Endodermal cell (in vitro differentiated cells): ENCODE data around the gene MATR3. TPM values are rescaled to one million over a fixed set of nuclear protein-coding genes. Genes with fewer than 3 reads are reported as not detected.
A peak's percentile ranks its signal among the peaks of the same experiment; 100 is the strongest.

Experiments used
- DNase-seq: peaks from one replicate; pipeline ENCODE4 v3.0.0-alpha.2; 2017
- H3K27ac ChIP-seq: 2 replicates; pipeline ENCODE4 v1.5.1; 2013; ENCODE audit warnings: mild to moderate bottlenecking, low read depth, low read length, moderate library complexity
- H3K27me3 ChIP-seq: 2 replicates; pipeline ENCODE4 v1.6.1; 2013; ENCODE audit warnings: mild to moderate bottlenecking, low read length, moderate library complexity; ENCODE audit not compliant: insufficient read depth, control insufficient read depth, poor library complexity, severe bottlenecking
- H3K36me3 ChIP-seq: 2 replicates; pipeline ENCODE4 v1.7.0; 2013; ENCODE audit warnings: mild to moderate bottlenecking, low read length, moderate library complexity; ENCODE audit not compliant: control insufficient read depth, insufficient read depth
- H3K4me1 ChIP-seq: one replicate; pipeline ENCODE4 v1.7.0; 2013; ENCODE audit warnings: low read length; ENCODE audit not compliant: control insufficient read depth, insufficient read depth
- H3K4me3 ChIP-seq: 2 replicates; pipeline ENCODE4 v1.5.1; 2013; ENCODE audit warnings: mild to moderate bottlenecking, low read length, moderate library complexity
- H3K9ac ChIP-seq: 2 replicates; pipeline ENCODE4 v1.6.1; 2013; ENCODE audit warnings: mild to moderate bottlenecking, low read length, moderate library complexity; ENCODE audit not compliant: poor library complexity, severe bottlenecking; ENCODE audit errors: extremely low read depth
- H3K9me3 ChIP-seq: 2 replicates; pipeline ENCODE4 v1.6.1; 2013; ENCODE audit warnings: mild to moderate bottlenecking, low read length, moderate library complexity; ENCODE audit not compliant: control insufficient read depth
- H3K27ac Mint-ChIP-seq: 2 replicates; pipeline ENCODE4 v1.8.0; 2020; ENCODE audit warnings: mixed read lengths
- H3K27me3 Mint-ChIP-seq: 2 replicates; pipeline ENCODE4 v1.8.0; 2021; ENCODE audit warnings: mild to moderate bottlenecking, mixed read lengths; ENCODE audit not compliant: insufficient read depth
- H3K36me3 Mint-ChIP-seq: 2 replicates; pipeline ENCODE4 v1.8.0; 2020; ENCODE audit warnings: low read depth, mixed read lengths
- H3K4me1 Mint-ChIP-seq: 2 replicates; pipeline ENCODE4 v1.8.0; 2020; ENCODE audit warnings: mixed read lengths
- H3K4me3 Mint-ChIP-seq: 2 replicates; pipeline ENCODE4 v1.8.0; 2020; ENCODE audit warnings: mild to moderate bottlenecking, moderate library complexity, mixed read lengths
- H3K9me3 Mint-ChIP-seq: 2 replicates; pipeline ENCODE4 v1.8.0; 2020; ENCODE audit warnings: mild to moderate bottlenecking, mixed read lengths
- WGBS, 2 experiments: methylation state at CpG; one replicate each; pipeline versions ENCODE4 v1.1.5 to v1.1.7; 2013; ENCODE audit warnings: missing lambda C conversion rate in 2 of 2, mixed read lengths in 1 of 2; ENCODE audit not compliant: insufficient coverage in 1 of 2, insufficient read length in 1 of 2; 5-methylcytosine and 5-hydroxymethylcytosine counted together
- total RNA-seq, 2 donors: library from RNA; stranded (reverse); fragmentation: NEBNext Ultra II Directional in 1 of 2; extraction: Animal tissue kit (Norgen Biotek cat#: 25700) in 1 of 2; gene quantifications; 2 replicates in 1 of 2; 3 replicates in 1 of 2; pipeline ENCODE4 v1.2.1, GENCODE V29; 2021
- TF ChIP-seq, protein P1 (sequence below): fragments of 200-600 bp; sonication (generic); conservative IDR thresholded peaks from 2 replicates; pipeline ENCODE4 v1.5.0; 2021; ENCODE audit warnings: antibody characterized with exemption, mild to moderate bottlenecking

Gene MATR3
- total RNA-seq, 2 donors from 2014 or later = 250 to 279 TPM

DNA sequence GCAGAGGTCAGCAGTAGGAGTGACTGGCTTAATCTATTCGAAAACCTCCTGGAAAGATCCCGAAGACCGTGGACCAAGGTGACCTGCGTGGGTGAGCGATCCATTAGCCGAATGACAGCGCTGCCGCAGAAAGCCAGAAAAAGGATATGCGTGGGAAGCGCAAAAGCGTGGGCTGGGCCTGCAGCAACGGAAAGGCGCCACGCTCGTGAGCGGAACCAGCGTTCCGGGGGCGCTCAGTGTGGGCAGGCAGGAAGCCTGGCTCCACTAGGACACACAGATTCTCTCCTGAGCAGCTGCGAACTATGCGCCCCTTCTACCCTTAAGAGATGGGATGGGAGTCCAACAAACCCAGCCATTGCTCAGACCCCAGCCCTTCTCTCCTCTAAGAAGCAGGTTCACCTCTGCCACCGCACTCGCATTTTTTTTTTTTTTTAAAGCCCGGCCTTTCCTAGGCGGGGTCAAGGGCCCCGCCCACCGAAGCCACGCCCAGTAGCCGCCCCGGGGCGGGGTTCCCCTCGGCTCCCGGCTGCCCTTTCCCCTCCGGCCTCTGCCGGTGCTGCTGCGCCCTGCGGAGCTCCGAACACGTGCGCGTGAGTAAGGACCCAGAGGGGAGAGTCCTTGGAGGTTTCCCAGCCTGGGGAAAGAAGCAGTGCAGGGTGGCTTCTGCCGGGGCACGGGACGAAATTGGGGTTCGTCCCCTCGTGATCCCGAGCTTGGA lies 19.8 kb upstream of the MATR3 start:
- 4 to 6% methylated on average over 34 to 47 of the region's 47 CpGs for WGBS, 2 experiments
- TF ChIP-seq, protein P1, sequence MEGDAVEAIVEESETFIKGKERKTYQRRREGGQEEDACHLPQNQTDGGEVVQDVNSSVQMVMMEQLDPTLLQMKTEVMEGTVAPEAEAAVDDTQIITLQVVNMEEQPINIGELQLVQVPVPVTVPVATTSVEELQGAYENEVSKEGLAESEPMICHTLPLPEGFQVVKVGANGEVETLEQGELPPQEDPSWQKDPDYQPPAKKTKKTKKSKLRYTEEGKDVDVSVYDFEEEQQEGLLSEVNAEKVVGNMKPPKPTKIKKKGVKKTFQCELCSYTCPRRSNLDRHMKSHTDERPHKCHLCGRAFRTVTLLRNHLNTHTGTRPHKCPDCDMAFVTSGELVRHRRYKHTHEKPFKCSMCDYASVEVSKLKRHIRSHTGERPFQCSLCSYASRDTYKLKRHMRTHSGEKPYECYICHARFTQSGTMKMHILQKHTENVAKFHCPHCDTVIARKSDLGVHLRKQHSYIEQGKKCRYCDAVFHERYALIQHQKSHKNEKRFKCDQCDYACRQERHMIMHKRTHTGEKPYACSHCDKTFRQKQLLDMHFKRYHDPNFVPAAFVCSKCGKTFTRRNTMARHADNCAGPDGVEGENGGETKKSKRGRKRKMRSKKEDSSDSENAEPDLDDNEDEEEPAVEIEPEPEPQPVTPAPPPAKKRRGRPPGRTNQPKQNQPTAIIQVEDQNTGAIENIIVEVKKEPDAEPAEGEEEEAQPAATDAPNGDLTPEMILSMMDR = peak; percentile 41
- Histone ChIP-seq H3K4me3 (peak overlapping the region; percentile 96), H3K27me3 (no peaks in the 10 kb centered on the region), H3K27ac (peak overlapping the region; percentile 5), H3K9me3 (no peaks in the 10 kb centered on the region), H3K4me1 (peaks cover 15% of the 10 kb centered on the region), H3K36me3 (peaks cover 26% of the 10 kb centered on the region), H3K9ac (peak overlapping the region; percentile 94)
- Mint-ChIP-seq H3K4me1 (peaks cover 35% of the 10 kb centered on the region), H3K36me3 (peaks cover 24% of the 10 kb centered on the region), H3K4me3 (peak overlapping the region; percentile 89), H3K27me3 (no peaks in the 10 kb centered on the region), H3K9me3 (no peaks in the 10 kb centered on the region), H3K27ac (peak overlapping the region; percentile 95)
- peak; percentile 96 for DNase-seq

DNA sequence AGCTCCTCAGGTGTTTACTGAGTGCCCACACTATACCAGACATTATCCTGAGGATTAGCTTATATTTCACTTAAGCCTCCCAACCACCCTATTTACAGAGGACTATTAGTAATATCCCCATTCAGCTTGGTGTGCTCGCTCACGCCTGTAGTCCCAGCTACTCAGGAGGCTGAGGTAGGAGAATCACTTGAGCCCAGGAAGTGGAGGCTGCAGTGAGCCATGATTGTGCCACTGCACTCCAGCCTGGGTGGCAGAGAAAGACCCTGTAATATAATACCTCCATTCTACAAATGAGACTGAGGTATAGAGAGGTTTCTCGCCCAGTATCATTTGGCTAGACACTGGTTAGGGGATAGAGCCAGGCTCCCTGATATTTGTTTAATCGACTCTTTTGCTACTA lies 18.0 kb upstream of the MATR3 start:
- WGBS, 2 experiments = 53% methylated on average over 4 of the region's 4 CpGs; no CpG with 5 or more reads in 1 of the 2 experiments
- H3K27me3 Mint-ChIP-seq = no peaks in the 10 kb centered on the region
- no peak overlapping the region for H3K27ac ChIP-seq
- no peaks in the 10 kb centered on the region for H3K9me3 ChIP-seq
- peaks cover 41% of the 10 kb centered on the region for H3K36me3 ChIP-seq
- TF ChIP-seq, protein P1 = no peak
- no peaks in the 10 kb centered on the region for H3K9me3 Mint-ChIP-seq
- peaks cover 38% of the 10 kb centered on the region for H3K36me3 Mint-ChIP-seq
- no peak for DNase-seq
- H3K4me3 Mint-ChIP-seq = peak overlapping the region; percentile 89
- peak overlapping the region; percentile 56 for H3K9ac ChIP-seq
- H3K4me1 Mint-ChIP-seq = peaks cover 41% of the 10 kb centered on the region
- H3K27me3 ChIP-seq = no peaks in the 10 kb centered on the region
- H3K4me3 ChIP-seq = peak overlapping the region; percentile 96
- H3K27ac Mint-ChIP-seq = peak overlapping the region; percentile 87
- H3K4me1 ChIP-seq = peaks cover 24% of the 10 kb centered on the region

DNA sequence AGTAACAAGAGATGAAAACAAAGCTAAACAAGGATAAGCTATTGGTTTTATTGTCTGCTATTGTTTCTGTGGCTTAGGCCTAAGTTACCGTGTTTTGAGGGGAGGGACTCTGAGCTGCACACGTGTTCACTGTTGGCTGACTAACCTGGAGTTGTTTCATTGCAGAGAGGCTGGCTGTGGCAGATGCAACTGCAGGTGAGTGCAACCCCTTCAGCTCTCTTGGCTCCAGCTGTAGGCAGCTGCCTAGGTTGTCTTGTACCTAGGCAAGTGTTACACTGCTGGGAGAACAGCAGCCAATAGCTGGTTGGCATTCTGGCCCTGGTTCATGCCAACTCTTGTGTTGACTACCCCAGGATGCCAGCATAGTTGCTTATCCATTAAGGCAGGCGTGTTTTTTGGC lies 17.6 kb upstream of the MATR3 start:
- Mint-ChIP-seq H3K36me3 (peaks cover 43% of the 10 kb centered on the region), H3K4me1 (peaks cover 44% of the 10 kb centered on the region), H3K27ac (peak overlapping the region; percentile 87), H3K27me3 (no peaks in the 10 kb centered on the region), H3K9me3 (no peaks in the 10 kb centered on the region), H3K4me3 (peak overlapping the region; percentile 89)
- H3K27me3 ChIP-seq = no peaks in the 10 kb centered on the region
- peak overlapping the region; percentile 56 for H3K9ac ChIP-seq
- TF ChIP-seq, protein P1 = no peak
- 6 to 28% methylated on average over 2 to 3 of the region's 3 CpGs for WGBS, 2 experiments
- peaks cover 45% of the 10 kb centered on the region for H3K36me3 ChIP-seq
- H3K4me1 ChIP-seq = peaks cover 24% of the 10 kb centered on the region
- no peak overlapping the region for H3K27ac ChIP-seq
- H3K9me3 ChIP-seq = no peaks in the 10 kb centered on the region
- peak overlapping the region; percentile 96 for H3K4me3 ChIP-seq
- no peak for DNase-seq
